ENCODE measurements around the gene SPRR3.

The SPRR3 gene

GRCh38 chr1:153049211-153049610 is 47.7 kb downstream of the SPRR3 start:
- Histone ChIP-seq H3K9ac (ENCODE audit: low read depth, low read length) (no peak overlapping the region), H3K9me3 (ENCODE audit: insufficient read depth, low read depth, low read length) (no peaks in the 10 kb centered on the region), H3K4me1 (ENCODE audit: insufficient read depth, low read length) (no peaks in the 10 kb centered on the region), H3K4me3 (ENCODE audit: low read length) (no peak overlapping the region), H3K27me3 (ENCODE audit: insufficient read depth, low read length) (no peaks in the 10 kb centered on the region), H3K27ac (ENCODE audit: low read depth, low read length) (no peak overlapping the region), H3K36me3 (ENCODE audit: insufficient read depth, low read length) (no peaks in the 10 kb centered on the region)
- 88% methylated on average over 2 of the region's 2 CpGs for WGBS

Data from HUES64 (cell line).